Measurements from ENCODE around the gene GFER. TPM values are rescaled to one million over a fixed set of nuclear protein-coding genes. Genes with fewer than 3 reads are reported as not detected.
A peak's percentile ranks its signal among the peaks of the same experiment; 100 is the strongest.

GFER gene
- total and polyA plus RNA-seq, 4 donors, result 7.4 to 63.5 (median 25.6) TPM

DNA sequence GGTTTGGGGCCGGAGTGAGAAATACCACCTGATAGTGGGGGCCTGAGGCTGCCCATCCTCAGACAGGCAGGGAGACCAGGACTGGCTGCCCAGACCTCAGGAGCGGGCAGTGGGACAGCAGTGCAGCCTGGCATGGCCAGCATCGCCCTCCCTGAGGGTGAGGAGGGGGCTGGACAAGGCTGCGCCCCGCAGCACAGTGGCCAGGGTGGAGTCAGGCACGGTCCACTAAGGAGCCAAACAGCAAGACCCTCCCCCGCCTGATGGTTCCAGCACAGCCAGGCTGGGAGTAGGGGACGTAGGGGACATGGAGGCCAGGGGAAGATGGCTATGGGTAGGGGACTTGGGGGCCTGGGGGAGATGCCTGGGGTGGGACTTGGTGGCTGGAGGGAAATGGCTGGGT, 22.3 kb downstream of the GFER start:
- Histone ChIP-seq H3K27me3 (ENCODE audit: control insufficient read depth in 3 of 3, insufficient read depth in 3 of 3, low read length in 2 of 3) (no peaks in the 10 kb centered on the region), H3K4me3 (no peak overlapping the region), H3K9ac (ENCODE audit: insufficient read depth in 1 of 2, low read length in 2 of 2) (no peak overlapping the region), H3K4me1 (ENCODE audit: control insufficient read depth in 5 of 5, insufficient read depth in 5 of 5, low read length in 5 of 5) (peaks cover 0 to 43% (median 21%) of the 10 kb centered on the region in 5 donors), H3K9me3 (ENCODE audit: control insufficient read depth in 4 of 4, insufficient read depth in 3 of 4, low read length in 3 of 4) (no peaks in the 10 kb centered on the region), H3K27ac (ENCODE audit: low read depth in 1 of 2, low read length in 1 of 2) (no peak overlapping the region), H3K36me3 (ENCODE audit: control insufficient read depth in 4 of 4, insufficient read depth in 4 of 4, low read length in 4 of 4) (peaks cover 2 to 27% (median 13%) of the 10 kb centered on the region in 4 donors)
- ATAC-seq (ENCODE audit: insufficient read depth, low FRiP score) (no peak), DNase-seq (no peak)
- TF ChIP-seq, protein P1, sequence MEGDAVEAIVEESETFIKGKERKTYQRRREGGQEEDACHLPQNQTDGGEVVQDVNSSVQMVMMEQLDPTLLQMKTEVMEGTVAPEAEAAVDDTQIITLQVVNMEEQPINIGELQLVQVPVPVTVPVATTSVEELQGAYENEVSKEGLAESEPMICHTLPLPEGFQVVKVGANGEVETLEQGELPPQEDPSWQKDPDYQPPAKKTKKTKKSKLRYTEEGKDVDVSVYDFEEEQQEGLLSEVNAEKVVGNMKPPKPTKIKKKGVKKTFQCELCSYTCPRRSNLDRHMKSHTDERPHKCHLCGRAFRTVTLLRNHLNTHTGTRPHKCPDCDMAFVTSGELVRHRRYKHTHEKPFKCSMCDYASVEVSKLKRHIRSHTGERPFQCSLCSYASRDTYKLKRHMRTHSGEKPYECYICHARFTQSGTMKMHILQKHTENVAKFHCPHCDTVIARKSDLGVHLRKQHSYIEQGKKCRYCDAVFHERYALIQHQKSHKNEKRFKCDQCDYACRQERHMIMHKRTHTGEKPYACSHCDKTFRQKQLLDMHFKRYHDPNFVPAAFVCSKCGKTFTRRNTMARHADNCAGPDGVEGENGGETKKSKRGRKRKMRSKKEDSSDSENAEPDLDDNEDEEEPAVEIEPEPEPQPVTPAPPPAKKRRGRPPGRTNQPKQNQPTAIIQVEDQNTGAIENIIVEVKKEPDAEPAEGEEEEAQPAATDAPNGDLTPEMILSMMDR (IDR thresholded peaks at IDR 0.05; ENCODE audit: control extremely low read depth, extremely low read depth), result no peak
- 92 to 96% methylated on average over 8 of the region's 8 CpGs for WGBS, 2 donors

DNA sequence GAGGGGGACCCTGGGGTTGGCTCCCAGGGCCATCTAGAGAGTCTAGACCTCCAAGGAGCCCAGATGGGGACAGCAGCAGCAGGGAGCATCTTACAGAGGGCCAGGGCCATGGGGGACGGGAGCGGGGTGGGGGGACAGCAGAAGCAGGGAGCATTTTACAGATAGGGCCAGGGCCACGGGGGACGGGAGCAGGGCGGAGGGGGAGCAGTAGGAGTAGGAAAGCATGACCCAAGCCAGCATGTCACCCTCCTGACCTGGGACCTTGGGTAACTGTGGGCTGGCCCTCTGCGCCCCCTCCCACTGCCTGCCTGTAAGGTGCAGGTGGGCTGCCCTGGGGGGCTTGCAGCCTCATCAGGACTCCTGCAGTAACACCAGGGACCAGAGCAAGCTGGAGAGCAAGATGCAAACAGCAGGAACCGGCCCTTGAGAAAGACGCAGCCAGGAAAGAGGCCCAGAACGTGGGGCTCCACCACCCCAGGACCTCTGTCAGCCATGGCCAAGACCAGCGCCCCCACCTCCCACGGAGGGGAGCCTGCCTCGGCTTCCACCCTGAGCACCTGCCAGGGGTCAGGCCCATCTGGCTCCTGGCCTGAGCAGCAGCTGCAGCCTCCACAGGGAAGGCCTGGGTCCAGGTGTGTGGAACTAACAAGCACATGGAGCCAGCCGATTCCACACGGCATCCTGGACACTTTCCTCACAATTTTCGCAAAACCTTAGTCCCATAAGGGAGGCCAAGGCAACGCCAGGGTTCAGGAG, 23.3 kb downstream of the GFER start:
- no peak overlapping the region for H3K9ac ChIP-seq (ENCODE audit: insufficient read depth in 1 of 2, low read length in 2 of 2)
- peaks cover 0 to 18% (median 8%) of the 10 kb centered on the region in 4 donors for H3K36me3 ChIP-seq (ENCODE audit: control insufficient read depth in 4 of 4, insufficient read depth in 4 of 4, low read length in 4 of 4)
- H3K27ac ChIP-seq (ENCODE audit: low read depth in 1 of 2, low read length in 1 of 2), result peak overlapping the region in 1 of 2 donors; percentile 55
- H3K4me1 ChIP-seq (ENCODE audit: control insufficient read depth in 5 of 5, insufficient read depth in 5 of 5, low read length in 5 of 5), result peaks cover 0 to 43% (median 21%) of the 10 kb centered on the region in 5 donors
- H3K9me3 ChIP-seq (ENCODE audit: control insufficient read depth in 4 of 4, insufficient read depth in 3 of 4, low read length in 3 of 4), result no peaks in the 10 kb centered on the region
- no peaks in the 10 kb centered on the region for H3K27me3 ChIP-seq (ENCODE audit: control insufficient read depth in 3 of 3, insufficient read depth in 3 of 3, low read length in 2 of 3)
- ATAC-seq (ENCODE audit: insufficient read depth, low FRiP score) (no peak), DNase-seq (no peak)
- TF ChIP-seq, protein P1 (IDR thresholded peaks at IDR 0.05; ENCODE audit: control extremely low read depth, extremely low read depth), result no peak
- no peak overlapping the region for H3K4me3 ChIP-seq
- 69 to 78% methylated on average over 16 of the region's 16 CpGs for WGBS, 2 donors

DNA sequence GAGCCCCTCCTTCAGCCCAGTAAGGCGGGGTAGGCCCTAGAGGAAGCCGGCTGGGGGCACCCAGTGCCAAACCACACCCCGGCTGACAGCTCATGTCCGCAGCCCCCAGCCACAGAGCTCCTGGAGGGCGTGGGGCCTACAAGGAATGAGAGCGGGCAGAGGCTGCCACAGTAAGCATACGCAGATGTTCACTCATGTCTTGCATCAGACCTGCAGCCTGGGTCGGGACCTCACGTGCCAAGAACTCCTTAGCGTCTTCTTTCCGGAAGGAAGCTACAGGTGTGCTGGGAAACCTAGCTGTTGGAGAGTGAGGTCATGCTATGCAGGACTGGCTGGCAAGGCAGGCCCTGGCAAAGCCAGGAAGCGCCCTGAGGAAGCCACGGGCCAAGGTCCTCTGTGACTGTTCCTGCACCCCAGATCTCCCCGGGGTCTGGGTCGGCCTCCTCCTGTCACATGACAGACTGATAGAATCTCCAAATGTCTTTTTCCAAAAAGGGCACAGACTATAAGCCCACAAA, 24.1 kb downstream of the GFER start:
- H3K9me3 ChIP-seq (ENCODE audit: control insufficient read depth in 4 of 4, insufficient read depth in 3 of 4, low read length in 3 of 4), result no peaks in the 10 kb centered on the region
- H3K36me3 ChIP-seq (ENCODE audit: control insufficient read depth in 4 of 4, insufficient read depth in 4 of 4, low read length in 4 of 4), result peaks cover 0 to 10% (median 4%) of the 10 kb centered on the region in 4 donors
- ATAC-seq (ENCODE audit: insufficient read depth, low FRiP score), result no peak
- H3K9ac ChIP-seq (ENCODE audit: insufficient read depth in 1 of 2, low read length in 2 of 2), result peak overlapping the region in 1 of 2 donors; percentile 34
- TF ChIP-seq, protein P1 (IDR thresholded peaks at IDR 0.05; ENCODE audit: control extremely low read depth, extremely low read depth), result no peak
- H3K4me3 ChIP-seq, result peak overlapping the region; percentile 22
- peaks cover 0 to 43% (median 21%) of the 10 kb centered on the region in 5 donors for H3K4me1 ChIP-seq (ENCODE audit: control insufficient read depth in 5 of 5, insufficient read depth in 5 of 5, low read length in 5 of 5)
- H3K27me3 ChIP-seq (ENCODE audit: control insufficient read depth in 3 of 3, insufficient read depth in 3 of 3, low read length in 2 of 3), result no peaks in the 10 kb centered on the region
- 14 to 25% methylated on average over 15 of the region's 15 CpGs for WGBS, 2 donors
- peak overlapping the region in 1 of 2 donors; percentile 55 for H3K27ac ChIP-seq (ENCODE audit: low read depth in 1 of 2, low read length in 1 of 2)
- no peak for DNase-seq
